ENCODE data around the gene KRTAP22-2.

The KRTAP22-2 gene

DNA sequence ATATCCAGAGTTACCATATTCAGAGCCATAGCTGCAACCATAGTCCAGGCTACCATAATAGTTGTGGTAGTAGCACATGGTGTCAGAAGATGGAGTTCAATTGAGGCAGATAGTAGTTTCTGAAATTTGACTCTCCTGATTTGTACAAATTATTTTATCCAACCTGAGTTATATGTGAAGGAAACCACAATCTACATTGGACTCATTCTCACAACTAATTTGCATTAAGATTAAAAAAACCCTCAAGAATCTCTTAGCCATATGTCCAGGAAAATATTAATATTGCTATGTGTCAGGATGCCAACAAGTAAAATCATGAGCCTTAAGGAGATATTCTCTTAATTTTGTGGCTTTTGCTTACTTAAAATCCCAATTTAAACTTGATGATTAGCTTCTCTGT lies at the start of gene KRTAP22-2:
TSS of gene KRTAP22-2 (minus strand) at position 101 of the 400 bp plus-strand sequence.
- no peak for DNase-seq

DNA sequence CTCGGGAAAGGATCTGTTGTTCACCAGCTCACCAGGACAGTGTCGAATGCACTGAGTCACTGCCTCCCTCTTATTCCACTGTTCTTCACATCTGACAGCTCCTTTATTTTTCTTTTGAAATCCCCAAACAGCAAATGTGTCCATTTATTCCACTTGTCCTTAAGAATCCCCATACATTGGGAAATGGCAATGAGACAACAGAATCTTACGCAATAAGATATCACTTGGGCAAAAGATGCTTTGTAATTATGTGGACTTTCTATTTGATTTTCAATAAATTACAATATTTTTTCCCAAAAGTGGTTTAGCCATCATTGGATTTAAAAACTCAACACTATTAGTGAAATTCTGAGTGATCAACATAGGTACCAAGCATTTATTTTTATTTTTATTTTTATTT lies 48.5 kb upstream of the KRTAP22-2 start:
- DNase-seq, result no peak

DNA sequence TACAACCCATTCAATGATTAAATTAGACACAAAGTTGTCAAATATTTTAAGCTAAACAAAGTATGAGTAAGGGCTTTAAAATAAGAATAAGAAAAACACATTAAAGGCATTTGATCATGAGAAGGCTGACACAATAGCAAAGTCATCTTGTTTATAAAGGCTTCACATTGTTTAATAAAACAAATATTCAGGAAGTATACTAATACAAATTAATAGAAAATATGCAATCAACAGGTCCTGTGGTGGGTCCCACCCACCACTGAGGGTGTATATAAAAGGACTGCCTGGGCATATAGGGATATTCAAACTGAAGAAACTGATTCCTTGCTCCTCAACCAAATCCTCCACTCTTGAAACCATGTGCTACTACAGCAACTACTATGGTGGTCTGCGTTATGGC lies 44.7 kb upstream of the KRTAP22-2 start, which contains the start of gene KRTAP20-2:
TSS of gene KRTAP20-2 (plus strand) at position 301 of the 400 bp plus-strand sequence. CDS start at position 359, 58 bp downstream.
- DNase-seq, result no peak

DNA sequence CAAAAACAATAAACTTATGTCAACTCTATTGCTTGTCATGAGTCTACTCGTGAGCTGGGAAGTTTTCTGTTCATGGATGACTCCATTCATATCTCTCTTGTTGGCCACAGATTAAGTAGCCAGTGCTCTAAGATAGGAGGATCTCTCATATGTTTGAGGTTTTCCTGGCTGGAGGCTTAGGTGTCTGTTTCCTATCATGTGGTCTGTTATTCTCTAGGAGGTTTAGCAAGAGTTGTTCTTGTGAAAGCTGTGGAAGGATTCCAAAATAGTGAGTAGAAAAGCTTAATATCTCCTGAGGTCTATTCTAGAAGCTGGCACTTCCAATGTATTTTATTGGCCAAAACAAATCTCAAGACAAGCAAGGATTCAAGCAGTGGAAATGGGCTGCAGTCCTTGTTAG lies 39.0 kb upstream of the KRTAP22-2 start:
- DNase-seq, result no peak

DNA sequence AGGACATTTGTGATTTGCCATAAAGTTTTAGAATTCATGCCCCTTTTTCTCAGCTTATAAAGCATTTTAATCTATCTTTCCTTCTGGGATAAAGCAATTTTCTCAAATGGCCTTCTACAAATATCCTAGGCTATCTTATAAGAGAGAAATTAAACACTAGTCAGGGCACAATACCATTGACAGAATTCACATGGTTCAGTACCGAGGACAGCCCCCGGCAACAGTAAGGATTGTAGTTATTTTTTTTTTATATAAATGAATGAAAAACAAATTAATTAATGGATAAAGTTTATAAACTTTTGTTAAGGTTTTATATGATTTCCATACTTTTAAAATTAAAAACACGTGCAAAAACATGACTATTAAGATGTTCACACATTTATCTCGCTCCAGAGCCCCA lies 37.9 kb upstream of the KRTAP22-2 start:
- no peak for DNase-seq

DNA sequence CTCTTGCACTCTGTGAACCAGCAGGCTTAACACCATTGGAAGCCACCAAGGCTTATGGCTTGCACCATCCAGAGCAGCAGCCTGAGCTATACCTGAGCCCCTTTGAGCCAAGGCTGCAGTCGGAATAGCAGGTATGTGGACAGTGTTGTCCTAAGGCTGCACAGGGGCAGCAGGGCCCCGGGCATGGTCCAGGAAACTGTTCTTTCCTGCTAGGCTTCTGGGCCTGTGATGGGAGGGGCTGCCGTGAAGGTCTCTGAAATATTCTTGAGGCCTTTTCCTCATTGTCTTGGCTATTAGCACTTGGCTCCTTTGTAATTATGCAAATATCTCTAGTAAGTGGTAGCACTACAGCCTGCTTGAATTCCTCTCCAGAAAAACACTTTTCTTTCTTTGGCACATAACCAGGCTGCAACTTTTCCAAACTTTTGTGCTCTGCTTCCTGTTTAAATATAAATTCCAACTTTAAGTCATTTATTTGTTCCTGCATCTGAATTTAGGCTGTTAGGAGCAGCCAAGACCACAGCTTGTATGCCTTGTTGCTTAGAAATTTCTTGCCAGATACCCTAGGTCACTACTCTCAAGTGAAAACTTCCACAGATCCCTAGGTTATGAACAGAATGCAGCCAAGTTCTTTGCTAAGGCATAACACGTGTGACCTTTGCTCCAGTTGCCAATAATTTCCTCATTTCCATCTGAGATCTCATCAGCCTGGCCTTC lies 35.4 kb upstream of the KRTAP22-2 start:
- no peak for DNase-seq

DNA sequence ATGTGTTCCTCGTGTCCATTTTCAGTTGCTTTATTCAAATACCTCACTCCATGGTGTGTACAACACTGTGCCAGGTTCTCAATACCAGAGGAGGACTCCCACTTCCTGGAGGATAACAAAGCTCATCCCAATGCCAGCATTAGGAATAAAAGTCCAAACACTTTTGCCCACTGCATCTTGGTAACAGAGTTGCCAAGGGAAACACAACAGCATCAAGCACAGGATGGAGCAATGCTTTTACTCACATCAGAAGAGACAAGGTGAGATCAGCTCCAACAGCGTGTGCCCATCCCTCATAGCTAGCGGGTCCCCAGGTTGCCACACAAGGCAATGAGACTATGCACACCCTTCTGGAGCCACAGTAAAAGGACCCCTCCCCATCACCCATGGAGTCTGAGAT lies 33.2 kb upstream of the KRTAP22-2 start:
- no peak for DNase-seq

DNA sequence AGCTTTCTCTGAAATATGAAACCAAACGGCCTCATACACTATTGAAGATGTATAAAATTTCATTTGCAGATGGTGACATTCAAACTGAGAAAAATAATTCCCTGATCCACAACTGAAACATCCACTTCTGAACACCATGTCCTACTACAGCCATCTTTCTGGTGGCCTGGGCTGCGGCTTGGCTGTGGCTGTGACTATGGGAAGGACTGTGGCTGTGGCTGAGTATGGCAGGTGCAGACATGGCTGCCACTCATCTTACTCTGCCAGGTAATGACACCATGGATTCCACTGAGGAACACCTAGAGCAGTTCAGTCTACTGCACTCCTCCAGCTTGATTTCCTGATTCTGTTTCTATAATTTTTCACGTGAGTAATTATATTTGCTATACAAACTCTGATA lies 30.3 kb upstream of the KRTAP22-2 start, which contains the start of gene KRTAP20-4:
TSS of gene KRTAP20-4 (plus strand) at position 106 of the 400 bp plus-strand sequence.
- DNase-seq, result no peak

DNA sequence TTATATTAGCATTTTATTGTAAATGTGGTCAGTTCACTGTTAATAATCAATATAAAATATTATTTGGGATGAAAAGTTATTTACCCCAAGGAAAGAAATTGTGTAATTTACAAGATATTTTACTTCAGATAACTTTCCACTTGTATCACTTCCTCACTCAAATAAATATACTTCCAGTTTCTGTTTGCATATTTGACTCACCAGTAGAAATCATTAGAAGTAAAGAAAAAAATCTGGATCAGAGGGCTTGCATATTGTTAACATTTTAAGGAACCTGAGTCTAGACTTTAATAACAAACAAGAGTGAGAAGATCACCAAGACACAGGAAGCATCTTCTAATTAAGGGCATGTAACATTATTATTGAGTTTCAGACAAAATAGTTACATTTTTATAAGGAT lies 29.9 kb upstream of the KRTAP22-2 start:
- no peak for DNase-seq

DNA sequence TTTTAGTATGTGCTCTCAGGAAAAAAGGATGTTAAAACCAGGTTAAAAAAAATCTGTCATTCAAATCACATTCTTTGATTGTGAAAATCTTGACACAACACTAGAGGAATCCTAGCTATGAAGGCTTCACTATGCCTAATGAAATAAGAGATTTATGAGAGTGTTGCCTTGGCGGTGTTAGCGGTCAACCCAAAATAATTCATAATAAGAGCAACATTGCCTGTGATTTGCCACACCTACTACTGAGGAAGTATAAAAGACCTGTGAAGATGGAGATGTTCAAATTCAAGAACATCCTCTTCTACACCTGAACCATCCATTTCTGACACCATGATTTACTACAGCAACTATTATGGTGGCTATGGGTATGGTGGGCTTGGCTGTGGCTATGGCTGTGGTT lies 25.9 kb upstream of the KRTAP22-2 start, which contains the start of gene KRTAP20-1:
TSS of gene KRTAP20-1 (plus strand) at position 301 of the 400 bp plus-strand sequence. CDS start at position 331, 30 bp downstream.
- DNase-seq, result no peak

DNA sequence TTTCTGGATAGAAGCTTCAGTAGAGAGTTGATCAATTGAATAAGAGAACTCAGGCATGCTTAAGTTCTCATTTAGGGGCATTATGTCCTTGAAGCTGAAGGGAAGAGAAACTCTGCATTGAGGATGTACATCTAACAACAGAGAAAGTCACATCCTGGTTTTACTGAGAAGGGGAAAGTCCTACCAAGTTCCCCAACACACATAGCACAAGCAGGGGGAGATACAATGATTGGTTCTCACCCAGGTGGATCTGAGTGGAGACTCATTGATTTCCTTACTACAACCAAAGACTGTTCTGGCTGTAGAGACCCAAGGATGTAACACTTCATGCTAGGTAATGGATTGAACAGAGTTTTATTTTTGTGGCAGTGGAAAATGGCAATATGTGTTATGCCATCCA lies 25.0 kb upstream of the KRTAP22-2 start:
- no peak for DNase-seq

DNA sequence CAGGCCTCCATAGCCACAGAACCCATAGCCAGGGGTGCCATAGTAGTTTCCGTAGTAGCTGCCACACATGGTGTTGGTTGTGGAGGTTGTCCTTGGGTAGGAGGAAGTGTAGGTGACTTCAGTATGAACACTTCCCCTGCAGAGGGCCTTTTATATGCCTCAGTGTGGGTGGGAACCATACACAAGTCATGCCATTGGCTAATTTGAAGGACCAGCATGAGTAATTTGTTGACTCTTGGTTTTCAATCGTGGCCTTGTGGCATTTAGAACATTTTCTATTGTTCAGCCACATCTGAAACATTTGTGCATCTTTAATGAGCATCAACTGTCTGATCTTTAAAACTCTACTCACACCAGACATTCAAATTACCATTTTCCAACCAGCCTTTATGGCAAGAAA lies 23.6 kb upstream of the KRTAP22-2 start, which contains the start of gene KRTAP6-1:
TSS of gene KRTAP6-1 (minus strand) at position 95 of the 400 bp plus-strand sequence. CDS start at position 69, 26 bp downstream.
- DNase-seq, result no peak

DNA sequence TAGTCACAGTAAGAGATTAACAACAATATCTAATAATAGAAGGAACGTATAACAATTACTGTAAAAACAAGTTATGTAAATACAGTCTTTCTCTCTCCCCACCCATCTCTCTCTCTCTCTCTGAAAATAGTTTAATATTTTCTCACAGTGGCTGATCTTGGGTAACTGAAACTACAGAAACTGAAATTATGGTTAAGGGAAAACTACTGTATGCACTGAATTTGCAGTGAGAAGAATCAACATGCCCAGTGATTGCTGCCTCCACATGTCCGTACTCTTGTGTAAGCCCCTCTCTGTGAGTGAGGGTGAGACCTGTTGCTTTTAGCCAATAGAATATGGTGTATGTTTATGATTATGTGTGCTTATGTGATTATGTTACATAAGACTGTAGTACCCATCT lies 21.9 kb upstream of the KRTAP22-2 start:
- DNase-seq, result no peak

DNA sequence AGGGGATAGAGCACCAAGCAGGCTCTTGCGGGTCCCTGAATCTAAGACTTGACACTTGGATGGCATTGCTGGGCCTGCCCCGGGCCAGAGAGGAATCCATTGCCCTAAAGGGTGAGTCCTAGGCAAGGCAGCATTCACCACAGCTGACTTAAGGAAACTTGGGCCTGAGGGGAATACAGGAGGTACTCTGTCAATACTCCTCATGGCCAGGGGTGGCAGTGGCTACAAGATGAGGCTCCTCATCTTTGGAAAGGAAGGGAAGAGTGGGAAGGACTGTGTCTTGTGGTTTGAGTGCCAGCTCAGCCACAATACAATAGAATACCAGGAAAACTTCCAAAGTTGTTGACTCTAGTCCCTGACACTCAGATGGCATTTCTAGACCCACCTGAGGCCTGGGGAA lies 15.8 kb upstream of the KRTAP22-2 start:
- no peak for DNase-seq

DNA sequence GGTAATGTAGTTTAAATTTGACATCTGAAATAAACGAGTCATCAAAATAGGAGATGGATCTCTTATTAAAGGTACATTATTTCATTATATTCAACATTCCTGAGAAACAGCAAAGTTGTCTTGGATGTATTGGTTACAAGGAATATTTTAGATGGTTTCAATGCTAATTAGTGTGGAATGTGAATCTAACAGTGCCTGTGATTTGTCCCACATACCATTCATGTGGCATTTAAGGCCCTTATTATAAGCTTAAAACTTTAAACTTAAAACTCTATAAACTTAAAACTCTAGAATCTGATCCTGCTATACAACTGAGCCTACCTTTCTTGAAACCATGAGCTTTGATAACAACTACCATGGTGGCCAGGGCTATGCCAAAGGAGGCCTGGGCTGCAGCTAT lies 10.6 kb upstream of the KRTAP22-2 start, which contains the start of gene KRTAP22-1:
TSS of gene KRTAP22-1 (plus strand) at position 301 of the 400 bp plus-strand sequence.
- DNase-seq, result no peak

DNA sequence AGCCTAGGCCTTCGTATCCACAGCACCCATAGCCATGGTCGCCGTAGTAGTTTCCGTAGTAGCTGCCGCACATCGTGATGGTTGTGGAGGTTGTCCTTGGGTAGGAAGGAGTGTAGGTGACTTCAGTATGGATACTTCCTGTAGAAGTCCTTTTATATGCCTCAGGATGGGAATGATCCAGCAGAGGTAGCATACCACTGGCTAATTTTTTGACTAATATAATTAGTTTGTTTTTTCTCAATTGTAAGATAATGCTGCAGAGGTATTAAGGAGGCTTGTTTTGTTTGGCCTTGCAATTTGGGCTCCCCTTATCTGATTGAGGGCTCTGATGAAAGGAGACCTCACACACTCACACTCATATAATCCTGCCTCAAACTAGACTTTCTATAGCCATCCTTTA lies 8.6 kb upstream of the KRTAP22-2 start, which contains the start of gene KRTAP6-2:
TSS of gene KRTAP6-2 (minus strand) at position 101 of the 400 bp plus-strand sequence. CDS start at position 73, 28 bp downstream.
- DNase-seq, result no peak

DNA sequence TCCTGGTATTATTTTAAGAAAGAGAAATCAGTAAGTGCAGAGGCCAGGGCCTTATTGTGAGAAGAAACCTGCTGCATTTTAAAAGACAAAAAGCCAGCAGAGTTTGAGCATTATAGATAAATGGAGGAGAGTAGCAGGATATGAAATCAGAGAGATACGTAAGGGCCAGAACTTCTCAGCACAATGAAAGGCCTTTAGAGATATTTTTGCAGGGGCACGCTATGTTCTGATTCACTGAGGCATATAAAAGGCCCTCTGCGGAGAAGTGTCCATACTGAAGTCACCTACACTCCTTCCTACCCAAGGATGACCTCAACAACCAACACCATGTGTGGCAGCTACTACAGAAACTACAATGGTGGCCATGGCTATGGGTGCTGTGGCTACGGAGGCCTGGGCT lies 1.9 kb upstream of the KRTAP22-2 start, which contains the start of gene KRTAP6-3:
TSS of gene KRTAP6-3 (plus strand) at position 301 of the 400 bp plus-strand sequence. CDS start at position 307, 6 bp downstream.
- DNase-seq, result no peak

DNA sequence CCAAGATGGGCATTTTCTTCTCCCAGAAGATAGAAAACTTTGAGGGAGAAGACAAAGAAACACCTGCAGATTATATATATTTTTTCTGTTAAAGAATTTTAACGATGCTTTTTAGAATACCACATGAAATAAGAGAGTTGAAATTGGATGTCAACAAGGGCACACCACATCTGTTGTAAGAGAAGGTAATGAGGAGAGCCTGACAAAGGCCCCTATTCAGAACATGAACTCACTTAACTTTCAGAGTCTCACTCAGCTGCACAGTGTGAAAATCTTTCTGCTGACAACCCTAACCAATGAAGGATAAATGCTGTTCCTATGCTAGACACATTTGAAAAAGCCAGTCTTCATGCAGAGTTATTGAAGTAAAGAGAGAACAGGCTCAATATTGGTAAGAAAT lies 7.3 kb downstream of the KRTAP22-2 start:
- DNase-seq, result no peak

DNA sequence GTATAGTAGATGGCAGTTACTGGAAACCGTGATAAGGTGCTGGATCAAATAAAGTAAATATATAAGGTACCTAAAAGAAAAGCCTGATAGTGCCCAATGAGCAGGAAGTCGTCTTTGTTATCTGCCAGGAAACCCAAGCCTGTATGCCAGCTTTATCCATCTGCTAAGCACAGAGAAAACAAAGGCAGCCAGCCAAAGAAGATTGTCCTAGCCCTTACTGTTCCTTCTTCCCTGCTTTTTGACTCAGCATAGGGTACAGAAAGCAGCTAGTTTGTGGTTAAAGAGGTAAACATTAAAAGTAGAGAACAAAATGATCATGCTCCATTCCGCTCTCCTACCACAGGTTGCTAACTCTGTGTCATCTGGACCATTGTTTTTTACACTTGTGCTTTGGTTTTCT lies 10.1 kb downstream of the KRTAP22-2 start:
- no peak for DNase-seq

DNA sequence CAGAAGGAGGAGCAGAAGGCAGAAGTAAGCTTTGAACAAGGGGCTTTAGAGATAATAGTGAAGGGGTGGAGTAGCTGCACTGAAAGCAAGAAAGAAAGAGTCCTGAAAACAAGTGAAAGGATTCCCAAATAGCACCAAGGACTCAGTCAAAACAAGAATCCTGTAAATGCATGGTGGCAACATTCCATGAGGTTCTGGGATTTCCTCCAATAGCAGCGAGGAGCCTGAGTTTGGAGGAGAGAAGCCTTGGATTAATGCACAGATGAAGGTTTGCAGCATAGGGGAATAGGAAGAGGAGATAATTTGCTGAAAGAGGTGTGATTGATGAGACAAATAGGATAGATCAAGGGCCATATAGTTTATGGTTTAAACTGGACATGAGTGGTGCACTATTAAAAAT lies 10.9 kb downstream of the KRTAP22-2 start:
- DNase-seq, result no peak

DNA sequence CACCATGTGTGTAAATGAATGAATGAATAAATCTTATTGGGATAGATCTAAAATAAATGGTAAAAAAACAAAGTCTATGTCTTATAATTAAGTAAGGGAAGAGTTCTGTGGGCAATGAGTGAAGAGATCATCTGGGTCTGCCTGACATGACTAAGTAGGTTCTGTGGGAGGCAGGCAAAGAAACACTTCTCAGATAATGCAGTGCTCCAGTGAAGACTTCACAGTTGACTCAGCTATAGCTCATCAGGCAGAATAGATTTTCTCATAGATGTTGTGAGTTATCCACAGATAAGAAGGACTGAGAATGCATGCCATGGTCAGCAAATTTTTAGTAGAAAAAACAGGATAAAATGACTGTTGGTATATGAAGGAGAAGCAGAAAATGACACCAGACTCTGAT lies 12.4 kb downstream of the KRTAP22-2 start:
- no peak for DNase-seq

DNA sequence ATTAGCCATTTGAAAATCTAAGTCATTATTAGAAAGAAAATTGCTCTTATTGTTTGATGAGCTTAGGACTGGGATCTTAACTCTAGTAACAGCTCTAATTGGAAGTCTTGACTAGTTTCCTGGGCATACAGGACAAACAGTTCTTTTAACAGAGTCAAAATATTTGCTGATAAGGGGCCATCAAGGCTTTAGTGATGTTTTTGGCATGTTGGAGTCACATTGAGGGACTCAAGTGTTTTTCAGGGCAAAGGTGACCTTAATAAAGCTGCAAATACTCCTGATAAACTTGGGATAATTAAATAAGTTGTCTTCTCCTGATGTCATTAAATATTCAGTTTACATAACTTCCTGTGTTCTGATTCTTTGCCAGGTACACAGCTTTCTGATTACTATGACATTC lies 22.6 kb downstream of the KRTAP22-2 start:
- no peak for DNase-seq

DNA sequence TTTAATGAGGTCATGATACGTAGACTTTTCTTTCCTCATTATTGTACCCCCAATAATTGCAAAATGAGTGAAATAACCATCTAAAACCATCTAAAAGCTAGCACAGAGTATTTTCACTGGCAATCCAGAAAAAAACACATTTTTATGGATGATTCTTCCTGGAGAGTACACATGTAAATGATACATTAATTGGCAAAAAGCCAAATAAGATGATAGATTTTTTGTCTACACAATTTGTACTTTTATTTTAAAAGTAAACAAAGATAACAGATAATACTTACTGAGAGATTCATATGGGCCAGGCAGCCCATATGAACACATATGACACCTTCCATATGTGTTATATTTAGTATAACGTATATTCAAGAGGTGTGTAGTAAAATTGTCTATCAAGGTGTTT lies 26.6 kb downstream of the KRTAP22-2 start:
- DNase-seq, result no peak

DNA sequence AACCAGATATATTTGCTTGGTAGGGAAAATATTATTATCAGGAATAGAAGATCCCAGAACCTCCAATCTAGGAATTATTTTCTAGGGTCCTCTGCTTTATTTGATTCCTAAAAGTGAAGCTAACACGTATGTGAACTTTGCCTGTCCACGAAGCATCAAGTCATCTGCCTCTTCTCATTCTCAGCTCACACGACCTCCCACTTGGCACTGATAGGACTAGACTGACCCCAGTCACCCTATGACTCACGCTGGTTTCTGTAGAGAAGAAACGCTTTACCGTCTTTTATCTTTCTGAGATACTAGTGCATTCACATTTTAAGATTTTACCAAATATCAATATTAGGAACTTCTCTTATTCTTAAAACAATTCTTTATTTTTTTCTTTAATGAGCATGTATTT lies 27.1 kb downstream of the KRTAP22-2 start:
- DNase-seq, result no peak
